SK-N-SH (cell line): ENCODE measurements around the gene D2HGDH. TPM values are rescaled to one million over a fixed set of nuclear protein-coding genes. Genes with fewer than 3 reads are reported as not detected.
"Not testable (repeated sequence)": the region's sequence is repeated elsewhere in the genome, so short reads cannot be mapped to it uniquely, and the experiment has no call there.

Source experiments
- CTCF ChIA-PET: fragments of 300-600, 350-600 bp; formaldehyde crosslinking; extraction: SDS; loops from one replicate; lab custom pipeline; 2021; lab: Yijun Ruan, JAX
- POLR2A ChIA-PET: fragments of 350-600 bp; sonication (Branson Sonifier 250); formaldehyde crosslinking; extraction: SDS; loops from one replicate; lab custom pipeline; 2020; ENCODE audit warnings: antibody characterized with exemption, inconsistent platforms; lab: Yijun Ruan, JAX
- DNase-seq: peaks from one replicate; pipeline ENCODE4 v3.0.0; 2012
- H2AFZ ChIP-seq: fragments of 200-600 bp; sonication (generic); 2 replicates; pipeline ENCODE4 v1.8.1; 2016; ENCODE audit warnings: antibody characterized with exemption, mild to moderate bottlenecking, low read depth
- H3F3A ChIP-seq: fragments of 200-600 bp; sonication (generic); replicated peaks from 2 replicates; pipeline ENCODE3; 2016; ENCODE audit warnings: antibody characterized with exemption, mild to moderate bottlenecking; ENCODE audit not compliant: insufficient read depth
- H3K27ac ChIP-seq, 2 experiments: fragments of 200-500 bp in 1 of 2; fragments of 200-600 bp in 1 of 2; sonication (Bioruptor generic) in 1 of 2; sonication (generic), shearing (Covaris generic) in 1 of 2; 2 replicates each; pipeline versions ENCODE4 v1.5.1 to v1.6.1; 2014 to 2016; ENCODE audit warnings: low read depth in 2 of 2, inconsistent platforms in 1 of 2, low read length in 1 of 2, mild to moderate bottlenecking in 1 of 2, mixed read lengths in 1 of 2
- H3K27me3 ChIP-seq: fragments of 200-600 bp; sonication (generic), shearing (Covaris generic); 2 replicates; pipeline ENCODE4 v1.6.1; 2016; ENCODE audit warnings: mixed run types; ENCODE audit not compliant: insufficient read depth
- H3K36me3 ChIP-seq, 2 experiments: fragments of 200-500 bp in 1 of 2; fragments of 200-600 bp in 1 of 2; sonication (Bioruptor generic) in 1 of 2; sonication (generic) in 1 of 2; replicated peaks in 1 of 2; 2 replicates each; pipeline versions ENCODE3 to v1.5.1; 2014 to 2016; ENCODE audit warnings: low read length in 1 of 2, mild to moderate bottlenecking in 1 of 2; ENCODE audit not compliant: insufficient read depth in 2 of 2, control insufficient read depth in 1 of 2
- H3K4me1 ChIP-seq, 2 experiments: fragments of 200-500 bp in 1 of 2; fragments of 200-600 bp in 1 of 2; sonication (Bioruptor generic) in 1 of 2; sonication (generic), shearing (Covaris generic) in 1 of 2; 2 replicates each; pipeline versions ENCODE4 v1.5.1 to v1.6.1; 2014 to 2016; ENCODE audit warnings: low read depth in 1 of 2, low read length in 1 of 2, mixed run types in 1 of 2; ENCODE audit not compliant: insufficient read depth in 2 of 2, control insufficient read depth in 1 of 2
- H3K4me2 ChIP-seq: fragments of 200-600 bp; sonication (generic), shearing (Covaris generic); 2 replicates; pipeline ENCODE4 v1.6.1; 2017; ENCODE audit warnings: mixed run types
- H3K4me3 ChIP-seq, 2 experiments: fragments of 200-500 bp in 1 of 2; fragments of 200-600 bp in 1 of 2; sonication (Bioruptor generic) in 1 of 2; sonication (generic), shearing (Covaris generic) in 1 of 2; 2 replicates each; pipeline versions ENCODE4 v1.5.1 to v1.8.1; 2014 to 2016; ENCODE audit warnings: low read depth in 2 of 2, inconsistent platforms in 1 of 2, low read length in 1 of 2, mild to moderate bottlenecking in 1 of 2, mixed read lengths in 1 of 2, moderate library complexity in 1 of 2
- H3K79me2 ChIP-seq: fragments of 200-600 bp; sonication (generic); 2 replicates; pipeline ENCODE4 v1.8.1; 2017; ENCODE audit warnings: mild to moderate bottlenecking; ENCODE audit not compliant: insufficient read depth
- H3K9ac ChIP-seq: fragments of 200-600 bp; sonication (generic); 2 replicates; pipeline ENCODE4 v1.6.1; 2017; ENCODE audit warnings: mixed run types
- H3K9me2 ChIP-seq: fragments of 200-600 bp; sonication (generic); 2 replicates; pipeline ENCODE4 v1.6.1; 2017; ENCODE audit warnings: mixed run types
- H3K9me3 ChIP-seq: fragments of 200-600 bp; sonication (generic); 2 replicates; pipeline ENCODE4 v1.6.1; 2017; ENCODE audit warnings: mixed run types, mild to moderate bottlenecking, moderate library complexity
- H4K20me1 ChIP-seq: fragments of 200-600 bp; sonication (generic); 2 replicates; pipeline ENCODE4 v1.6.1; 2017; ENCODE audit warnings: mild to moderate bottlenecking, mixed run types; ENCODE audit not compliant: insufficient read depth
- ELF1 ChIP-seq: IDR thresholded peaks from 2 replicates; pipeline ENCODE4 v1.4.0; 2012
- EZH2phosphoT487 ChIP-seq: fragments of 200-600 bp; sonication (generic); IDR thresholded peaks from 2 replicates; pipeline ENCODE4 v1.6.1; 2017; ENCODE audit warnings: low read depth, mixed run types, mild to moderate bottlenecking, antibody characterized with exemption, moderate library complexity, borderline replicate concordance
- MEF2A ChIP-seq: IDR thresholded peaks from 2 replicates; pipeline ENCODE4 v1.4.0; 2012; ENCODE audit warnings: low read depth, borderline replicate concordance
- NFIC ChIP-seq: IDR thresholded peaks from 2 replicates; pipeline ENCODE4 v1.4.0; 2012; ENCODE audit warnings: borderline replicate concordance
- NRF1 ChIP-seq: IDR thresholded peaks from 2 replicates; pipeline ENCODE4 v1.6.1; 2012; ENCODE audit warnings: low read depth, mild to moderate bottlenecking, low read length
- POLR2AphosphoS5 ChIP-seq: IDR thresholded peaks from 2 replicates; pipeline ENCODE4 v1.6.1; 2012; ENCODE audit warnings: low read depth, low read length
- RCOR1 ChIP-seq: fragments of 150-350 bp; IDR thresholded peaks from 2 replicates; pipeline ENCODE4 v1.6.1; 2017; ENCODE audit warnings: antibody characterized with exemption, low read length
- SIN3A ChIP-seq: IDR thresholded peaks from 2 replicates; pipeline ENCODE4 v1.6.1; 2012; ENCODE audit warnings: low read depth, mild to moderate bottlenecking, low read length, moderate library complexity, borderline replicate concordance
- TAF1 ChIP-seq: IDR thresholded peaks from 2 replicates; pipeline ENCODE4 v1.6.1; 2012; ENCODE audit warnings: low read depth, mild to moderate bottlenecking, low read length, moderate library complexity, borderline replicate concordance
- WGBS: methylation state at CpG from one replicate; pipeline ENCODE4 v1.1.6; 2017; ENCODE audit warnings: low lambda C conversion rate; 5-methylcytosine and 5-hydroxymethylcytosine counted together
- polyA plus RNA-seq, 3 experiments: library from polyadenylated mRNA; depleted of rRNA; stranded (reverse); fragments of >200 nt; gene quantifications; 2 replicates each; pipeline ENCODE4 v1.2.3, GENCODE V29; 2012
- TF ChIP-seq, protein P1 (sequence below): IDR thresholded peaks from 2 replicates; pipeline ENCODE4; 2012

The D2HGDH gene
- polyA plus RNA-seq, 1 of the 3 experiments (the other 2 are of a cell fraction), result 36.3 TPM

GRCh38 chr2:241799522-241800197, 65.2 kb downstream of the D2HGDH start:
- POLR2A ChIA-PET, result no interaction called here
- Histone ChIP-seq H3K36me3 (no peaks in the 10 kb centered on the region), H3K9me2 (no peaks in the 10 kb centered on the region)
- TF ChIP-seq TAF1 (no peak), ELF1 (no peak), MEF2A (no peak), SIN3A (no peak), POLR2AphosphoS5 (no peak)
- TF ChIP-seq, protein P1, sequence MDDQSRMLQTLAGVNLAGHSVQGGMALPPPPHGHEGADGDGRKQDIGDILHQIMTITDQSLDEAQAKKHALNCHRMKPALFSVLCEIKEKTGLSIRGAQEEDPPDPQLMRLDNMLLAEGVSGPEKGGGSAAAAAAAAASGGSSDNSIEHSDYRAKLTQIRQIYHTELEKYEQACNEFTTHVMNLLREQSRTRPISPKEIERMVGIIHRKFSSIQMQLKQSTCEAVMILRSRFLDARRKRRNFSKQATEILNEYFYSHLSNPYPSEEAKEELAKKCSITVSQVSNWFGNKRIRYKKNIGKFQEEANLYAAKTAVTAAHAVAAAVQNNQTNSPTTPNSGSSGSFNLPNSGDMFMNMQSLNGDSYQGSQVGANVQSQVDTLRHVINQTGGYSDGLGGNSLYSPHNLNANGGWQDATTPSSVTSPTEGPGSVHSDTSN, result no peak
- TF ChIP-seq, all 33 proteins: peak for 0
- H4K20me1 ChIP-seq, result no peaks in the 10 kb centered on the region
- CTCF ChIA-PET, result interaction anchor here (0.7 to 0.8 kb wide), 2 partner anchors 28 to 43 kb away, joined by 3 read pairs; no protein-coding TSS in a partner anchor
- WGBS, result 73% methylated on average over 7 of the region's 10 CpGs
- no peak overlapping the region for H3K9ac ChIP-seq
- H3K27ac ChIP-seq, result no peak overlapping the region
- no peaks in the 10 kb centered on the region for H3K27me3 ChIP-seq
- peak; percentile 27 for DNase-seq
- H3K4me3 ChIP-seq, result no peak overlapping the region
- H3K4me2 ChIP-seq, result no peak overlapping the region
- no peak overlapping the region for H2AFZ ChIP-seq
- no peaks in the 10 kb centered on the region for H3K9me3 ChIP-seq
- peaks cover 4 to 34% of the 10 kb centered on the region in 2 experiments; a peak in 3 of 4 replicates for H3K4me1 ChIP-seq
- no peaks in the 10 kb centered on the region for H3F3A ChIP-seq
- no peaks in the 10 kb centered on the region for H3K79me2 ChIP-seq

GRCh38 chr2:241800198-241800903, 65.9 kb downstream of the D2HGDH start:
- 93% methylated on average over 35 of the region's 35 CpGs for WGBS
- POLR2A ChIA-PET, H2AFZ ChIP-seq, DNase-seq, H3K4me2 ChIP-seq, CTCF ChIA-PET, H3K9me3 ChIP-seq, H3K27me3 ChIP-seq, H3K27ac ChIP-seq, H3K4me3 ChIP-seq, H4K20me1 ChIP-seq, H3K36me3 ChIP-seq, H3F3A ChIP-seq, H3K79me2 ChIP-seq, H3K9me2 ChIP-seq, H3K9ac ChIP-seq: not testable (repeated sequence)
- peaks cover 6 to 38% of the 10 kb centered on the region in 2 experiments; a peak in 3 of 4 replicates for H3K4me1 ChIP-seq

GRCh38 chr2:241801611-241802420, 67.4 kb downstream of the D2HGDH start:
- H3K9me2 ChIP-seq, result no peaks in the 10 kb centered on the region
- peaks cover 6 to 38% of the 10 kb centered on the region in 2 experiments; a peak in 3 of 4 replicates for H3K4me1 ChIP-seq
- H3K4me2 ChIP-seq, result no peak overlapping the region
- POLR2A ChIA-PET, result no interaction called here
- no peaks in the 10 kb centered on the region for H3K27me3 ChIP-seq
- TF ChIP-seq EZH2phosphoT487 (no peak), NRF1 (no peak), NFIC (no peak), ELF1 (no peak), RCOR1 (no peak)
- TF ChIP-seq, all 33 proteins: peak for 0
- Histone ChIP-seq H3K36me3 (no peaks in the 10 kb centered on the region), H3K9ac (no peak overlapping the region), H3K27ac (no peak overlapping the region), H3F3A (no peaks in the 10 kb centered on the region), H2AFZ (no peak overlapping the region), H3K4me3 (no peak overlapping the region), H3K79me2 (no peaks in the 10 kb centered on the region), H3K9me3 (no peaks in the 10 kb centered on the region), H4K20me1 (no peaks in the 10 kb centered on the region)
- CTCF ChIA-PET, result interaction anchor here (1.0 kb wide), 1 partner anchor 99 kb away, joined by 3 read pairs; no protein-coding TSS in a partner anchor
- WGBS, result 96% methylated on average over 17 of the region's 44 CpGs
- peak; percentile 42 for DNase-seq
